Loucy (cell line): Measurements from ENCODE around the gene LGR4.

ENCODE experiments used
- CTCF ChIP-seq: fragments of 200-600 bp; sonication (generic); conservative IDR thresholded peaks from 2 replicates; pipeline ENCODE4 v1.5.1; 2014; ENCODE audit warnings: mild to moderate bottlenecking, antibody characterized with exemption, low read length
- EZH2phosphoT487 ChIP-seq: fragments of 200-600 bp; IDR thresholded peaks from 2 replicates; pipeline ENCODE4 v1.6.1; 2018; ENCODE audit warnings: antibody characterized with exemption, mild to moderate bottlenecking, moderate library complexity, borderline replicate concordance

GRCh38 chr11:27388001-27388400 lies 84.6 kb downstream of the LGR4 start:
- TF ChIP-seq CTCF (no peak), EZH2phosphoT487 (no peak)
